Aorta (tissue), 5 donors: ENCODE results near the gene UNC13A. TPM values are rescaled to one million over a fixed set of nuclear protein-coding genes. Genes with fewer than 3 reads are reported as not detected.
A peak's percentile ranks its signal among the peaks of the same experiment; 100 is the strongest.

Source experiments
- ATAC-seq: fragments of 200-7000 bp; cut with Tn5 transposase; one replicate; pipeline ENCODE4 v1.9.1; 2022; ENCODE audit warnings: moderate library complexity; ENCODE audit not compliant: low FRiP score
- DNase-seq, 2 donors: peaks; one replicate each; pipeline ENCODE4 v3.0.0-alpha.2; 2020
- H3K27ac ChIP-seq, 2 donors: one replicate each; pipeline ENCODE4 v1.5.1; 2013; ENCODE audit warnings: low read length in 2 of 2, mild to moderate bottlenecking in 2 of 2, moderate library complexity in 2 of 2, control low read depth in 1 of 2, inconsistent platforms in 1 of 2, low read depth in 1 of 2
- H3K27me3 ChIP-seq, 2 donors: one replicate each; pipeline ENCODE4 v1.6.1; 2013; ENCODE audit warnings: control low read depth in 1 of 2, low read length in 1 of 2, mild to moderate bottlenecking in 1 of 2, moderate library complexity in 1 of 2; ENCODE audit not compliant: insufficient read depth in 2 of 2, control insufficient read depth in 1 of 2
- H3K36me3 ChIP-seq, 2 donors: one replicate each; pipeline ENCODE4 v1.6.1; 2013; ENCODE audit warnings: control low read depth in 1 of 2, low read length in 1 of 2, mild to moderate bottlenecking in 1 of 2; ENCODE audit not compliant: insufficient read depth in 2 of 2, control insufficient read depth in 1 of 2
- H3K4me1 ChIP-seq, 2 donors: one replicate each; pipeline ENCODE4 v1.6.1; 2013; ENCODE audit warnings: low read length in 2 of 2, control low read depth in 1 of 2, mild to moderate bottlenecking in 1 of 2, moderate library complexity in 1 of 2; ENCODE audit not compliant: insufficient read depth in 2 of 2, control insufficient read depth in 1 of 2
- H3K4me3 ChIP-seq, 2 donors: one replicate each; pipeline ENCODE4 v1.5.1; 2013; ENCODE audit warnings: low read length in 2 of 2, control low read depth in 1 of 2, mild to moderate bottlenecking in 1 of 2
- H3K9me3 ChIP-seq: one replicate; pipeline ENCODE4 v1.6.1; 2013; ENCODE audit warnings: mild to moderate bottlenecking, low read length; ENCODE audit not compliant: control insufficient read depth
- WGBS, 2 donors: extraction: QIAGEN DNeasy Blood & Tissue Kit; methylation state at CpG; one replicate each; pipeline ENCODE4 v1.1.7; 2013; 5-methylcytosine and 5-hydroxymethylcytosine counted together
- intact Hi-C, 2 donors: fragments of 100-400 bp; cut with DNase I; formaldehyde crosslinking; loops; one replicate each; pipeline versions ENCODE4 v1.14.2 to v1.15.0; 2022
- polyA plus RNA-seq, 2 donors: library from polyadenylated mRNA; stranded (reverse); fragments of 200-250 nt; gene quantifications; one replicate each; pipeline ENCODE4 v1.2.3, GENCODE V29; 2013
- total RNA-seq, 2 donors: library from RNA; stranded (reverse); fragmentation: NEBNext Ultra II Directional; extraction: Animal tissue kit (Norgen Biotek cat#: 25700); gene quantifications; one replicate each; pipeline ENCODE4 v1.2.1, GENCODE V29; 2021
- donor health status: healthy with polysubstance abuse.
- donor health status: Bipolar disorder and iron deficiency.
- donor health status: DM: no; HTN: no; CAD: no.
- donor health status: DM: no; HTN: no; CAD: no.
- donor health status: DM: yes; HTN: yes; CAD: no.

Gene UNC13A
- total and polyA plus RNA-seq, 4 donors = 0.38 to 2.8 (median 1.9) TPM

GRCh38 chr19:17665058-17665457 lies 23.1 kb downstream of the UNC13A start:
- Histone ChIP-seq H3K36me3 (no peaks in the 10 kb centered on the region), H3K4me1 (no peaks in the 10 kb centered on the region), H3K9me3 (peaks cover 4% of the 10 kb centered on the region), H3K27me3 (no peaks in the 10 kb centered on the region), H3K4me3 (no peak overlapping the region), H3K27ac (no peak overlapping the region)
- intact Hi-C loops = no loop called here
- ATAC-seq (no peak), DNase-seq (no peak)
- WGBS, 2 donors = 82 to 84% methylated on average over 2 of the region's 2 CpGs

- no peak for DNase-seq
- Histone ChIP-seq H3K9me3 (no peaks in the 10 kb centered on the region), H3K36me3 (no peaks in the 10 kb centered on the region), H3K27me3 (no peaks in the 10 kb centered on the region), H3K27ac (no peak overlapping the region), H3K4me1 (no peaks in the 10 kb centered on the region), H3K4me3 (no peak overlapping the region)
- intact Hi-C loops = no loop called here
- ATAC-seq = no peak
- 82 to 89% methylated on average over 7 of the region's 7 CpGs for WGBS, 2 donors
These were observed 28.2 kb downstream of the UNC13A start for GRCh38 chr19:17659996-17660395.

- H3K27me3 ChIP-seq = no peaks in the 10 kb centered on the region
- peak overlapping the region in 1 of 2 donors; percentile 56 for H3K27ac ChIP-seq
- ATAC-seq (no peak), DNase-seq (no peak)
- no peaks in the 10 kb centered on the region for H3K9me3 ChIP-seq
- WGBS, 2 donors = 9 to 15% methylated on average over 3 of the region's 3 CpGs
- no peaks in the 10 kb centered on the region for H3K36me3 ChIP-seq
- no peaks in the 10 kb centered on the region for H3K4me1 ChIP-seq
- no peak overlapping the region for H3K4me3 ChIP-seq
- intact Hi-C loops = no loop called here
These were observed 29.5 kb downstream of the UNC13A start for GRCh38 chr19:17658666-17659065.

GRCh38 chr19:17658240-17658639 lies 29.9 kb downstream of the UNC13A start:
- Histone ChIP-seq H3K4me1 (no peaks in the 10 kb centered on the region), H3K27me3 (no peaks in the 10 kb centered on the region), H3K9me3 (no peaks in the 10 kb centered on the region), H3K27ac (peak overlapping the region in 1 of 2 donors; percentile 56), H3K36me3 (no peaks in the 10 kb centered on the region), H3K4me3 (no peak overlapping the region)
- WGBS, 2 donors = 79 to 82% methylated on average over 6 of the region's 6 CpGs
- ATAC-seq (no peak), DNase-seq (no peak)
- intact Hi-C loops = no loop called here

- Histone ChIP-seq H3K27me3 (no peaks in the 10 kb centered on the region), H3K4me3 (no peak overlapping the region), H3K4me1 (no peaks in the 10 kb centered on the region), H3K9me3 (no peaks in the 10 kb centered on the region), H3K27ac (no peak overlapping the region), H3K36me3 (no peaks in the 10 kb centered on the region)
- 76 to 85% methylated on average over 8 of the region's 8 CpGs for WGBS, 2 donors
- no peak for ATAC-seq
- DNase-seq = no peak
- intact Hi-C loops = no loop called here
These were observed 31.2 kb downstream of the UNC13A start for GRCh38 chr19:17656970-17657369.

GRCh38 chr19:17655751-17656472 lies 32.2 kb downstream of the UNC13A start:
- 79 to 82% methylated on average over 24 to 25 of the region's 25 CpGs for WGBS, 2 donors
- Histone ChIP-seq H3K27ac (no peak overlapping the region), H3K9me3 (no peaks in the 10 kb centered on the region), H3K4me3 (no peak overlapping the region), H3K36me3 (no peaks in the 10 kb centered on the region), H3K27me3 (no peaks in the 10 kb centered on the region), H3K4me1 (no peaks in the 10 kb centered on the region)
- no peak for DNase-seq
- no peak for ATAC-seq
- intact Hi-C loops = no loop called here

GRCh38 chr19:17654993-17655392 lies 33.2 kb downstream of the UNC13A start:
- Histone ChIP-seq H3K27me3 (no peaks in the 10 kb centered on the region), H3K4me3 (no peak overlapping the region), H3K4me1 (no peaks in the 10 kb centered on the region), H3K27ac (no peak overlapping the region), H3K36me3 (no peaks in the 10 kb centered on the region), H3K9me3 (no peaks in the 10 kb centered on the region)
- WGBS, 2 donors = 74 to 77% methylated on average over 9 of the region's 9 CpGs
- DNase-seq (no peak), ATAC-seq (no peak)
- intact Hi-C loops = no loop called here

GRCh38 chr19:17652627-17653026 lies 35.5 kb downstream of the UNC13A start:
- WGBS, 2 donors = 83 to 84% methylated on average over 4 of the region's 4 CpGs
- H3K4me3 ChIP-seq = no peak overlapping the region
- H3K27me3 ChIP-seq = no peaks in the 10 kb centered on the region
- no peak overlapping the region for H3K27ac ChIP-seq
- DNase-seq (no peak), ATAC-seq (no peak)
- no peaks in the 10 kb centered on the region for H3K9me3 ChIP-seq
- intact Hi-C loops = no loop called here
- H3K4me1 ChIP-seq = no peaks in the 10 kb centered on the region
- no peaks in the 10 kb centered on the region for H3K36me3 ChIP-seq

- intact Hi-C loops = no loop called here
- Histone ChIP-seq H3K27me3 (no peaks in the 10 kb centered on the region), H3K4me1 (no peaks in the 10 kb centered on the region), H3K9me3 (no peaks in the 10 kb centered on the region), H3K27ac (no peak overlapping the region), H3K4me3 (no peak overlapping the region), H3K36me3 (no peaks in the 10 kb centered on the region)
- peak in 1 of 2 donors; percentile 72 for DNase-seq
- 79 to 84% methylated on average over 12 of the region's 12 CpGs for WGBS, 2 donors
- ATAC-seq = no peak
These were observed 39.4 kb downstream of the UNC13A start for GRCh38 chr19:17648786-17649185.
